Peyer's patch (tissue), 4 donors: Measurements from ENCODE around the gene SNRNP200. TPM values are rescaled to one million over a fixed set of nuclear protein-coding genes. Genes with fewer than 3 reads are reported as not detected.

Source experiments
- DNase-seq, 3 donors: peaks; one replicate each; pipeline ENCODE4 v3.0.0-alpha.2; 2017 to 2019
- H3K27ac ChIP-seq, 4 donors: fragments of 200-600 bp; sonication (generic); one replicate each; pipeline ENCODE4 v1.5.1; 2016 to 2019
- H3K27me3 ChIP-seq, 2 donors: fragments of 200-600 bp; sonication (generic); one replicate each; pipeline ENCODE4 v1.5.1; 2019
- H3K36me3 ChIP-seq, 3 donors: fragments of 200-600 bp; sonication (generic); one replicate each; pipeline ENCODE4 v1.5.1; 2016 to 2019
- H3K4me1 ChIP-seq, 4 donors: fragments of 200-600 bp; sonication (generic); one replicate each; pipeline ENCODE4 v1.5.1; 2016 to 2019
- H3K4me3 ChIP-seq, 4 donors: fragments of 200-600 bp; sonication (generic); 1 replicate in 3 of 4; 2 replicates in 1 of 4; pipeline ENCODE4 v1.5.1; 2016 to 2019; ENCODE audit warnings: mild to moderate bottlenecking in 1 of 4
- H3K9me3 ChIP-seq, 4 donors: fragments of 200-600 bp; sonication (generic); one replicate each; pipeline ENCODE4 v1.5.1; 2016 to 2019; ENCODE audit warnings: mild to moderate bottlenecking in 1 of 4
- POLR2A ChIP-seq, 2 donors: fragments of 450-650 bp; IDR thresholded peaks; one replicate each; pipeline ENCODE4 v1.5.1; 2017; ENCODE audit warnings: antibody characterized with exemption in 2 of 2, mild to moderate bottlenecking in 2 of 2, moderate library complexity in 2 of 2
- total RNA-seq, 4 donors: library from RNA; depleted of rRNA; stranded (reverse); fragments of >200 nt; gene quantifications; one replicate each; pipeline ENCODE4 v1.1.0, GENCODE V29; 2016
- TF ChIP-seq, protein P1 (sequence below), 6 experiments: fragments of 450-650 bp in 4 of 6; fragments of 200-600 bp in 2 of 6; sonication (generic) in 1 of 6; IDR thresholded peaks; one replicate each; pipeline ENCODE4 v1.5.1; 2017 to 2019; ENCODE audit warnings: antibody characterized with exemption in 6 of 6, mild to moderate bottlenecking in 3 of 6, moderate library complexity in 1 of 6

SNRNP200 gene
- 100 to 1,000 TPM in 3 of 4 donors, 10 to 100 TPM in 1; 96.7 to 189 (median 119) TPM for total RNA-seq

DNA sequence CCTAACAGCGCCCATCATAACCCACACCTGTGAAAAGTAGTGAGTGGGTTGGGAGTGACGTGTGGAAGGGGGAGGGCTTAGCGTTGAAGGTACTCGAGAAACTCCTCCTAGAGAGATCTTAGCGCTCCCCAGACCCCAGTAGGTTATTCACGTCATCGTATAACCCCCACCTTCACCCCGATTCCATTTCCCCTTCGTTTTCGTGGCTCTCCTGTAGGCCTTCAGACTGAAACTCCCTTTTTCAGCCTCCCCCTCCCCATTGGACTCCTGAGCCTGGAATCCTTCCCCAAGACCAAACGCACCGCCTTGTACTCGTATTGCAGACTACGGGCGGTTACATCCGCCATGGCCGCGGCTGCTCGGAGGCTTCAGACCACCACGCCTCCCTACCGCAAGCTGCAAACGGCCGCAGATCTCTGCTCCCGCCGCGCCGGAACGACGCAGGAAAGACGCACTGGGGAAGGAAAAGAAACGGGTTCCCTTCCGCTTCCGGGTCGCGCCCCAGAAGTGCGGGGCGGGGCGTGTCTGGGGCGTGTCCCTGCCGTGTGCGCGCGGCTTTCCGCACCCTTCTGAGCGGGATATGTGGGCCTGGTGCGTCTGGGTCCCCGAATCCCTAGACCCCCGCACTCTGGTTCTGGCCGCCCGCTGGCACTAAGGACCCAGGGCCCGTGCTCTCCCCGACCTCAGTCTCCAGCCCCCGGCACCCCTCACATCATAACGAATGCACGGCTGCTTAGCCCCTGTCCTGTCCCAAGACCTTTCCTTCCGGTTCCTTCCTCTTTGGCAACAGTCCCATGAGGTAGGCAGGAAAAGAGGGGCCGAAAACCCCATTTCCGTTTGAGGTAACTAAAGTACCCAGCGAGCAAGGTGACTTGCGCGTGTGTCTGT, at the start of gene SNRNP200:
SNRNP200 (minus strand) TSS at position 456 of the 888 bp plus-strand sequence; CDS start at position 347, 109 bp downstream.
- Histone ChIP-seq H3K36me3 (peaks cover 0 to 42% (median 0%) of the 10 kb centered on the region in 3 donors), H3K27ac (peak within 1 kb of the TSS; percentile 72 to 90 (median 80)), H3K4me1 (peaks cover 3 to 17% (median 6%) of the 10 kb centered on the region in 4 donors), H3K4me3 (peak within 1 kb of the TSS; percentile 66 to 78 (median 70)), H3K27me3 (no peaks in the 10 kb centered on the region), H3K9me3 (no peaks in the 10 kb centered on the region)
- peak; percentile 88 to 96 (median 94) for DNase-seq
- TF ChIP-seq, protein P1, sequence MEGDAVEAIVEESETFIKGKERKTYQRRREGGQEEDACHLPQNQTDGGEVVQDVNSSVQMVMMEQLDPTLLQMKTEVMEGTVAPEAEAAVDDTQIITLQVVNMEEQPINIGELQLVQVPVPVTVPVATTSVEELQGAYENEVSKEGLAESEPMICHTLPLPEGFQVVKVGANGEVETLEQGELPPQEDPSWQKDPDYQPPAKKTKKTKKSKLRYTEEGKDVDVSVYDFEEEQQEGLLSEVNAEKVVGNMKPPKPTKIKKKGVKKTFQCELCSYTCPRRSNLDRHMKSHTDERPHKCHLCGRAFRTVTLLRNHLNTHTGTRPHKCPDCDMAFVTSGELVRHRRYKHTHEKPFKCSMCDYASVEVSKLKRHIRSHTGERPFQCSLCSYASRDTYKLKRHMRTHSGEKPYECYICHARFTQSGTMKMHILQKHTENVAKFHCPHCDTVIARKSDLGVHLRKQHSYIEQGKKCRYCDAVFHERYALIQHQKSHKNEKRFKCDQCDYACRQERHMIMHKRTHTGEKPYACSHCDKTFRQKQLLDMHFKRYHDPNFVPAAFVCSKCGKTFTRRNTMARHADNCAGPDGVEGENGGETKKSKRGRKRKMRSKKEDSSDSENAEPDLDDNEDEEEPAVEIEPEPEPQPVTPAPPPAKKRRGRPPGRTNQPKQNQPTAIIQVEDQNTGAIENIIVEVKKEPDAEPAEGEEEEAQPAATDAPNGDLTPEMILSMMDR (IDR thresholded peaks at IDR 0.05) = no peak
- peak; percentile 78 to 80 for TF ChIP-seq POLR2A (IDR thresholded peaks at IDR 0.05)

DNA sequence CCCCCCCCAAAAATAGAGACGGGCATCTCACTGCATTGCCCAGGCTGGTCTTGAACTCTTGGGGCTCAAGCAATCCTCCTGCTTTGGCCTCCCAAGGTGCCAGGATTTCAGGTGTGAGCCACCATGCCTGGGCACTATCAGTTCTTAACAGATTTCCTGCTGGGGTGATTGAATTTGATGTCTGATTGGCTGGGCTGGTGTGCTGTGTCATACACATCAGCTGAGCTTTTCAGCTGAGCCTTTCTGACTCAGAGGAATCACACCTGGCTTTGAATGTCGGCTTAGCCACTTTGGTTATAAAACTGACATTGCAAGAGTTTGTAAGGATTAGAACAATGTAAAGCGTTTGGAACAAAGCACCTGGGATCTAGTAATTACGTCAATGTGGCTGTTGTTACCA, 49.1 kb upstream of the SNRNP200 start:
- H3K36me3 ChIP-seq = no peaks in the 10 kb centered on the region
- H3K27ac ChIP-seq = no peak overlapping the region
- DNase-seq = no peak
- no peaks in the 10 kb centered on the region for H3K9me3 ChIP-seq
- H3K4me1 ChIP-seq = no peaks in the 10 kb centered on the region
- H3K27me3 ChIP-seq = no peaks in the 10 kb centered on the region
- no peak for TF ChIP-seq POLR2A (IDR thresholded peaks at IDR 0.05)
- TF ChIP-seq, protein P1 (IDR thresholded peaks at IDR 0.05) = no peak
- H3K4me3 ChIP-seq = no peak overlapping the region

DNA sequence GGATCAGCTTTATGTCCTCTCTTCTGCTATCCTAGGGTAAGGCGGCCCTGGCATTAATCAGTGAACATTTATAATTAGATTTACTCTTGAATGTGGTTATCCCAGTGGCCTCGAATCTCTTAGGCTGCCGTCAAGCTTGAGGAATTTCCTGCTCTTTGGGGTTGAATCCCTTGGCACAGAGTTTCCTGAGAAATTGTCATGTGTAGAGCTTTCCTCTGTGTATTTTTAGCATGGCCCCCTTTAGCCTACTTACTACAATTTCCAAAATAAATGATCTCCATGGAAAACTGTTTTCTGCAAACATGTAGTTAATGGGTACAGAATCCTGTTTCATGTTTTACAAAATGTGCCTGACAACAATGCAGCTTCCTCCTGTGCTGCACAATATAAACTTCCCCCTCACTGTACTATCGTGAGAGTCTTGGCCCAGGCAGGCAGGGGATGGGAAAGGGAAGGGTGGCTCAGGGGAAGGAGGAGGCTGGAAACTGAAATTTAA, 48.3 kb upstream of the SNRNP200 start:
- DNase-seq = no peak
- TF ChIP-seq, protein P1 (IDR thresholded peaks at IDR 0.05) = no peak
- TF ChIP-seq POLR2A (IDR thresholded peaks at IDR 0.05) = no peak
- no peak overlapping the region for H3K4me3 ChIP-seq
- H3K27ac ChIP-seq = peak overlapping the region in 2 of 4 donors; percentile 35 to 43
- H3K4me1 ChIP-seq = no peaks in the 10 kb centered on the region
- H3K36me3 ChIP-seq = no peaks in the 10 kb centered on the region
- H3K9me3 ChIP-seq = no peaks in the 10 kb centered on the region
- H3K27me3 ChIP-seq = no peaks in the 10 kb centered on the region

DNA sequence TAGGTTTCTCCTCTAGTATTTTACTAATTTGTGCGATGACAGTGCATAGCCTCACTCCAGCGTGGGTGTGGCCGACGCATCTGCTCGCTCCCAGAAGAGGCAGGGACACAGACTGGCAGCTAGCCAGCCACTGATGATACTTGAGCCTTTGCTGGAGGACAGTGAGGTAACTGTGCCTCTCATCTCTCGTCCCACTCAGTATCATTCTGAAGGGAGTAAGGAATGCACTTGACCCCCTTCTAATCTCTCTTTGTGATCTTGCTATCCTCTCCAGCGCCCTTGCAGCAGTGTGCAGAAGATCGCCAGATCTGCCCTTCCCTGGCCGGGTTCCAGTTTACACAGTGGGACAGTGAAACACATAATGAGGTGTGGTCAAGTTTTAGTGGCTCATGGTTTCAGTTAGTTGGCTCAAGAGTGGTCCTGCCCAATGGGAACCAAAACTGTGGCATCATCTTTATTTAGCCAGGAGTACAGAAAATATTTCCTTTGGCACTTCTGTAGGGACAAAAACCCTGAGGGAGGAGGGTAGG, 47.8 kb upstream of the SNRNP200 start:
- H3K27ac ChIP-seq = peak overlapping the region in 2 of 4 donors; percentile 35 to 43
- H3K4me1 ChIP-seq = no peaks in the 10 kb centered on the region
- no peak for TF ChIP-seq POLR2A (IDR thresholded peaks at IDR 0.05)
- TF ChIP-seq, protein P1 (IDR thresholded peaks at IDR 0.05) = no peak
- no peaks in the 10 kb centered on the region for H3K9me3 ChIP-seq
- H3K27me3 ChIP-seq = no peaks in the 10 kb centered on the region
- no peaks in the 10 kb centered on the region for H3K36me3 ChIP-seq
- no peak overlapping the region for H3K4me3 ChIP-seq
- no peak for DNase-seq

DNA sequence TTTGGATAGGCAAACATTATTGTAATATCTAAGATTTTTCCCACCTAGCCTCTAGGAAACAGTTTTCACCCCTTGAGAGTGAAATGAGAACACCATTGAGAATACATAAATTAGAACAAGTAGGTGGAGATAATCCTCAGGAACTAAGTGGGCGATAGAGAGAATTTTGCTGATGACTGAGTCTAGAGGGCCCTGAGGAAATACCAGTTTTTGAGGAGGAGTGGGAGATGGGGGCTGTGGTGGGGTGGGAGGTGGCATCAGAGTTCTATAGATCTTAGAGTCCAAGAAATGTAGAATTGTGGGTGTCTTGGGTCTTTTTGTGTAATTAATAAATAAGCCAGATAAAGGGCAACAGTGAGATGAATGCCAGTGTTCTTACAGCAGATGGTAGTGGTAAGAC, 42.0 kb upstream of the SNRNP200 start:
- Histone ChIP-seq H3K36me3 (no peaks in the 10 kb centered on the region), H3K27me3 (no peaks in the 10 kb centered on the region), H3K4me3 (no peak overlapping the region), H3K9me3 (no peaks in the 10 kb centered on the region), H3K4me1 (peaks cover 0 to 1% (median 0%) of the 10 kb centered on the region in 4 donors), H3K27ac (no peak overlapping the region)
- TF ChIP-seq, protein P1 (IDR thresholded peaks at IDR 0.05) = no peak
- no peak for TF ChIP-seq POLR2A (IDR thresholded peaks at IDR 0.05)
- DNase-seq = no peak
